GM20431 (cell line): ENCODE measurements around the gene PPIL6.

ENCODE experiments used
- in situ Hi-C: fragments of 300-500 bp; cut with MseI, MboI; formaldehyde crosslinking; loops from one replicate; pipeline ENCODE4 v1.15.0; 2020; ENCODE audit warnings: low sequenced_read_pairs; ENCODE audit not compliant: unreplicated experiment

PPIL6 gene

DNA sequence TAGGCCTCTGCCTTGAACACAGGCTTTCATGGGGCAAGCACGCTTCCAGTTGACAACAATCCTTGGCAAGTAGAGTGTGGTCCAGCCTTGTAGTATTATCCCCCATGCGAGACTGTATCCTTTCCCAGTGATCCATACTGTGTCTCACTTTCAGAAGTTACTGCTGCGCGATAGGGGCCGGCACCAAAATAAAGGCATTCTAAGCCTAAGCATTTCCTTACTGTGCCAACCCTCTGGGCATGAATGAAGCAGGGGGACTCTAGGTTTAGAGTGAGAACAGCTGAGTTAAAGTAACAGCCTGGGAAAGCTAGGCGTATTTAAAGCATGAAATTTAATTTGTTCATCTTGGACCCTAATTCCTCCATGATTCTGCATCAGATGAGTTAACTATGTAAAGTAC, 97.5 kb downstream of the PPIL6 start:
- in situ Hi-C loops = no loop called here

DNA sequence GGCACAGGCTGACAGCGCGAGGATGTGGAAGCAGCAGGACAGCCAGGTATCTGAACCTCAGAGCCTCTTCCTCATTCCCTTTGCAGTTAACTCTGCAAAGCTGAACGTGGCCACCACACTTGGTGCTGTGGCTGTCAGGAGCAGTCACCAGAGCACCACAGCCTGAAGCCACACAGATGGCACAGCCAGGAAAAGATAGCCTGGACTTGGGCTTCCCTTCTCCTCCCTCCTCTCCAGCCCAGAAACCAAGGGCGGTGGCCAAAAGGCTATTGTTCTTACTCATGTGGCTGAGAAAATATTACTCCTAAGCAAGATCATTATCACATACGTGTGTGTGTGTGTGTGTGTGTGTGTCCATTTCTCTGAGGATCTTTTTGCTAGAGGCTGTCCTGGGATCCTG, 97.9 kb downstream of the PPIL6 start:
- in situ Hi-C loops = no loop called here

DNA sequence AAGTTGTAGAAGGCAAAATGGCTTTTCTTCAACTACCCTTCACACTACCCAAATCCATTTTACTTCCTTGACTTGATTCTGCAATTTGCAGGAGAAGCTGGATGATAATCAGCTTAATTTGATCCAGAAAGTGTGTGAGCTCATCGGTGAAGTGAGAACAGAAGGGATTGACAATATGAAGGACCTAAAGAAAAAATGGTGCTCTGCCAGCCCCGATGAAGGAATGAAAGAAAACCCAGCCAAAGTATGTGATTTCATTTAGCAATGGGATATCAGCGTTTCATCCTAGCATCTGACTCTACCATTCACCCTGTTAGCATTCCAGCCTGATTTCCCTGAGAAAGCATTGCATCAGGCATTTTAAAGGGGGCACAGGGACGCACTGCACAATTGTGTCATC, 99.6 kb downstream of the PPIL6 start:
- in situ Hi-C loops = no loop called here
